Effector memory CD4-positive, alpha-beta T cell (primary cell): ENCODE results near the gene EMC9.
A peak's percentile ranks its signal among the peaks of the same experiment; 100 is the strongest.

Experiments
- DNase-seq, 3 donors: peaks; one replicate each; pipeline ENCODE4 v3.0.0-alpha.2; 2020
- H3K27ac ChIP-seq: 2 replicates; pipeline ENCODE4 v1.7.0; 2013; ENCODE audit warnings: mild to moderate bottlenecking, low read length, moderate library complexity; ENCODE audit not compliant: insufficient read depth, poor library complexity, severe bottlenecking
- H3K27me3 ChIP-seq: replicated peaks from 2 replicates; pipeline ENCODE4 v1.7.0; 2013; ENCODE audit warnings: mild to moderate bottlenecking, low read length; ENCODE audit not compliant: insufficient read depth, control insufficient read depth, poor library complexity, severe bottlenecking
- H3K36me3 ChIP-seq: 2 replicates; pipeline ENCODE4 v1.7.0; 2013; ENCODE audit warnings: mild to moderate bottlenecking, low read length, moderate library complexity; ENCODE audit not compliant: control insufficient read depth, insufficient read depth
- H3K4me1 ChIP-seq: 2 replicates; pipeline ENCODE4 v1.7.0; 2013; ENCODE audit warnings: low read length, mild to moderate bottlenecking; ENCODE audit not compliant: control insufficient read depth, insufficient read depth, poor library complexity, severe bottlenecking
- H3K4me3 ChIP-seq: 2 replicates; pipeline ENCODE4 v1.7.0; 2013; ENCODE audit warnings: low read length, low read depth, mild to moderate bottlenecking; ENCODE audit not compliant: insufficient read depth, poor library complexity, severe bottlenecking
- H3K9me3 ChIP-seq: 2 replicates; pipeline ENCODE4 v1.7.0; 2013; ENCODE audit warnings: mild to moderate bottlenecking, low read length, moderate library complexity; ENCODE audit not compliant: control insufficient read depth

Gene EMC9

GRCh38 chr14:24139272-24139934 lies 2.0 kb downstream of the EMC9 start:
- Histone ChIP-seq H3K9me3 (no peaks in the 10 kb centered on the region), H3K36me3 (peaks cover 30% of the 10 kb centered on the region), H3K27me3 (no peaks in the 10 kb centered on the region), H3K4me1 (peaks cover 41% of the 10 kb centered on the region), H3K27ac (no peak overlapping the region), H3K4me3 (no peak overlapping the region)
- no peak for DNase-seq

- Histone ChIP-seq H3K27me3 (no peaks in the 10 kb centered on the region), H3K4me1 (peaks cover 41% of the 10 kb centered on the region), H3K27ac (no peak overlapping the region), H3K4me3 (no peak overlapping the region), H3K36me3 (peaks cover 23% of the 10 kb centered on the region), H3K9me3 (no peaks in the 10 kb centered on the region)
- no peak for DNase-seq
These were observed 2.8 kb downstream of the EMC9 start for GRCh38 chr14:24138396-24139271.

DNA sequence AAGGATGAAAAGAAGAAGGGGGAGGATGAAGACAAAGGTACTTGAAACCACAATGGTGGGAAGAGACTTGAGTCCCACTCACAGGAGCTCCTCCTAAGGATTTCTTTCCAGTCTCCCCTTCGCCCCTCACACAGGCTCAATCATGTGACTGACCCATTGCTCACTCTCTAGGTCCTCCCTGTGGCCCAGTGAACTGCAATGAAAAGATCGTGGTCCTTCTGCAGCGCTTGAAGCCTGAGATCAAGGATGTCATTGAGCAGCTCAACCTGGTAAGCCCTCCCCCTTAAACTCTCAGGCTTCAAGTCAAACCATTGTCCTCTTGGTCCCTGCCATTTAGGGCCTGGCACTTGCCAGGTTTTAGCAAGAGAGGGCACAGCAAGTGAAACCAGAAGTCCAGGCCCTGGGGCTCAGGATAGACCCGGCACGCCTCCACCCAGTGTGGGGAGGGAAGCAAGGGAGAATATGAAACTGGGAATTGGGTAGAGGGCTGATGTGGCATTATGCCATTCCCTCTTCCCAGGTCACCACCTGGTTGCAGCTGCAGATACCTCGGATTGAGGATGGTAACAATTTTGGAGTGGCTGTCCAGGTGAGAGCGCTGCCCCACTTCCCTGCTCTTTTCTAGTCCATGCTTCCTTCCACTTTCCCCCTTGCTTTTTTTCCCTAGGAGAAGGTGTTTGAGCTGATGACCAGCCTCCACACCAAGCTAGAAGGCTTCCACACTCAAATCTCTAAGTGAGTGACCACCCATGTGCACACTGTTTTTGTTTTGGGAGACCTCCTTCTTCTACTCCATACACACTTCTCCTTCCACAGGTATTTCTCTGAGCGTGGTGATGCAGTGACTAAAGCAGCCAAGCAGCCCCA lies 3.6 kb downstream of the EMC9 start:
- no peaks in the 10 kb centered on the region for H3K27me3 ChIP-seq
- H3K4me1 ChIP-seq, result peaks cover 45% of the 10 kb centered on the region
- no peak overlapping the region for H3K27ac ChIP-seq
- peaks cover 19% of the 10 kb centered on the region for H3K36me3 ChIP-seq
- DNase-seq, result no peak
- H3K9me3 ChIP-seq, result no peaks in the 10 kb centered on the region
- H3K4me3 ChIP-seq, result no peak overlapping the region

- H3K4me3 ChIP-seq, result peak overlapping the region; percentile 100
- peak overlapping the region; percentile 94 for H3K27ac ChIP-seq
- peaks cover 50% of the 10 kb centered on the region for H3K4me1 ChIP-seq
- peaks cover 19% of the 10 kb centered on the region for H3K36me3 ChIP-seq
- no peaks in the 10 kb centered on the region for H3K27me3 ChIP-seq
- DNase-seq, result no peak
- no peaks in the 10 kb centered on the region for H3K9me3 ChIP-seq
These were observed 4.5 kb downstream of the EMC9 start for GRCh38 chr14:24136684-24137528.

DNA sequence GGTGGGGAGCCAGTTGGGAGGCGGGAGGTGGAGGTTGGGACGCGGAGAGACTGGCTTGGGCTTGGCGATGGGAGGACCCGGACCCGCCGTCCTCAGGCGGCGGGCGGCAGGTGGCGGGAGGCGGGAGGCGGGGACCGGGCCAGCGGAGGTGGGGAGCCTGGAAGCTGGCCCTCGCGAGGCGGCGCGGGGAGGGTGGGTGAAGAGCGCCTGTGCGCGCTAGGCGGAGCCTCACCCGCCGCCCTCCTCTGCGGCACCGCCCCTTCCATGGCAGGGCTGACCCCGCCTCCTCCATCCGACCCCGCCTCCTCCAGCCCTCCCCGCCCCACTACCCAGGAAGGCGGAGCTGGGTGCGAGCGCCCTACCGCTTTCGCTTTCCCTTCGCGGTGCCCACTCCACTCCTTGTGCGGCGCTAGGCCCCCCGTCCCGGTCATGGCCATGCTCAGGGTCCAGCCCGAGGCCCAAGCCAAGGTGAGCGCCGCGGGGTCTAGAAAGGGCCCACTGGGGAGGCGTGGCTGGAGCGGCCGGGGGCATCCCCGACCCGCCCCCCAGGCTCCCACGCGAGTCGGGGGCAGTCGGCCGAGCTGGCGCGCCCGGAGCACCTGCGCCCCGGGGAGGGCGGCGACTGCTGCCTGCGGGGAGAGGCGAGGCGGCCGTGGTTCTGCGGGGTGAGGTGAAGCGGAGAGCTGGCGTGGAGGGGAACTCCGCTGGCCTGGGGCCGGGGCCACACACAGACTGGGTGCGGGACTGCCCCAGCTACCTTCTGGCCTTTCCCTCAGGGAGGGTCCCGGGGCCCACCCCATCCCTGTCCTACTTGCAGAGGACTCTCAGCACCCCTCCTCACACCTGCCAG lies 5.3 kb downstream of the EMC9 start, which contains the start of gene PSME1:
TSS of gene PSME1 (plus strand) at position 361 of the 850 bp plus-strand sequence. CDS start at position 430, 69 bp downstream.
- H3K36me3 ChIP-seq, result peaks cover 19% of the 10 kb centered on the region
- no peaks in the 10 kb centered on the region for H3K9me3 ChIP-seq
- H3K27ac ChIP-seq, result peak within 1 kb of the TSS; percentile 94
- H3K4me3 ChIP-seq, result peak within 1 kb of the TSS; percentile 100
- peak; percentile 89 to 91 (median 90) for DNase-seq
- peaks cover 50% of the 10 kb centered on the region for H3K4me1 ChIP-seq
- H3K27me3 ChIP-seq, result no peaks in the 10 kb centered on the region

DNA sequence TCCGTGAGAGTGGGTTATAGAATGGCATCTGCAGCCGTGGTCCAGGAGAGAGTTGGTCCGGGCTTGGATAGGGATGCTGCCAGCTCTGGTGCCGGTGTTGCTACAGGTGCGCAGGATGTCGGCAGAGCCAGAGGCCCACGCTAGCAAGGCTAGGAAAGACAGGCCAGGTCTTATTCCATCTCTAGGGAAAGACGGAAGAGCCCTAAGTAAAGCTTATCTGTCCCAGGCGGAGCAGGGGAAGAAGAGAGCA lies 5.9 kb downstream of the EMC9 start:
- H3K4me1 ChIP-seq, result peaks cover 47% of the 10 kb centered on the region
- H3K4me3 ChIP-seq, result peak overlapping the region; percentile 100
- H3K9me3 ChIP-seq, result no peaks in the 10 kb centered on the region
- peak overlapping the region; percentile 94 for H3K27ac ChIP-seq
- no peaks in the 10 kb centered on the region for H3K27me3 ChIP-seq
- DNase-seq, result no peak
- H3K36me3 ChIP-seq, result peaks cover 19% of the 10 kb centered on the region

DNA sequence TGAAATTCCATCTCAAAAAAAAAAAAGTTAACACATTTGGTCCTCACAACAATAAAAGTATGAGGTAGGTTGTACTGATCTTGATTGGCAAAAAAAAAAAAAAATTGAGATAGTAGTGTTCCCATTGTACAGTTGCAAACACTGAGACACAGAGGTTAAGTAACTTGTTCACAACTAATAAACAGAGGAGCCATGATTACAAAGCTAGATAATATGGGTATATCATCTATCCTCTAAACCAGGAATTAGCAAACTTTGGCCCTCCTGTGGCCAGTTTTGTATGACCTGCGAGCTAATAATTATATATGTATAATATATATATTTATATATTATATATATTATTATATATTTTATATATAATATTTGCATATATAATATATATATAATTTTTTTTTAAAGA lies 7.7 kb downstream of the EMC9 start:
- H3K27me3 ChIP-seq, result no peaks in the 10 kb centered on the region
- H3K36me3 ChIP-seq, result peaks cover 13% of the 10 kb centered on the region
- H3K4me1 ChIP-seq, result peaks cover 39% of the 10 kb centered on the region
- no peak overlapping the region for H3K4me3 ChIP-seq
- DNase-seq, result no peak
- H3K9me3 ChIP-seq, result no peaks in the 10 kb centered on the region
- H3K27ac ChIP-seq, result no peak overlapping the region

GRCh38 chr14:24132976-24133375 lies 8.4 kb downstream of the EMC9 start:
- H3K4me3 ChIP-seq, result no peak overlapping the region
- no peak for DNase-seq
- H3K36me3 ChIP-seq, result peaks cover 5% of the 10 kb centered on the region
- no peaks in the 10 kb centered on the region for H3K27me3 ChIP-seq
- peaks cover 36% of the 10 kb centered on the region for H3K4me1 ChIP-seq
- H3K27ac ChIP-seq, result peak overlapping the region; percentile 43
- H3K9me3 ChIP-seq, result no peaks in the 10 kb centered on the region
